MM.1S (cell line): Measurements from ENCODE around the gene SUPT3H.

Experiments used
- DNase-seq: peaks from one replicate; pipeline ENCODE4 v3.0.0-alpha.2; 2015
- H2AFZ ChIP-seq: fragments of 300-600 bp; sonication (generic); 2 replicates; pipeline ENCODE4 v1.6.0; 2016; ENCODE audit warnings: antibody characterized with exemption, low read length
- H3F3A ChIP-seq: fragments of 300-600 bp; sonication (generic); 2 replicates; pipeline ENCODE4 v1.6.1; 2016; ENCODE audit warnings: mild to moderate bottlenecking, antibody characterized with exemption, low read length, moderate library complexity, mixed read lengths; ENCODE audit not compliant: insufficient read depth
- H3K27ac ChIP-seq: fragments of 300-600 bp; sonication (generic); 2 replicates; pipeline ENCODE4 v1.5.1; 2016; ENCODE audit warnings: mild to moderate bottlenecking, low read length
- H3K27me3 ChIP-seq: fragments of 300-600 bp; sonication (generic); replicated peaks from 2 replicates; pipeline ENCODE4 v1.6.0; 2016; ENCODE audit warnings: low read length; ENCODE audit not compliant: insufficient read depth
- H3K36me3 ChIP-seq: fragments of 300-600 bp; sonication (generic); replicated peaks from 2 replicates; pipeline ENCODE4 v1.6.1; 2016; ENCODE audit warnings: mild to moderate bottlenecking, low read length, mixed read lengths; ENCODE audit not compliant: insufficient read depth
- H3K4me1 ChIP-seq: fragments of 300-600 bp; sonication (generic); 2 replicates; pipeline ENCODE4 v1.6.1; 2016; ENCODE audit warnings: low read length, mixed read lengths
- H3K4me2 ChIP-seq: fragments of 300-600 bp; sonication (generic); 2 replicates; pipeline ENCODE4 v1.6.0; 2016; ENCODE audit warnings: low read depth, low read length
- H3K4me3 ChIP-seq: fragments of 300-600 bp; sonication (generic); 2 replicates; pipeline ENCODE4 v1.5.1; 2016; ENCODE audit warnings: low read length, mixed read lengths
- H3K79me2 ChIP-seq: fragments of 300-600 bp; sonication (generic); 2 replicates; pipeline ENCODE4 v1.6.1; 2016; ENCODE audit warnings: mixed run types, low read length, mixed read lengths
- H3K9ac ChIP-seq: fragments of 300-600 bp; sonication (generic); 2 replicates; pipeline ENCODE4 v1.6.1; 2016; ENCODE audit warnings: low read length, mixed read lengths
- H3K9me2 ChIP-seq: fragments of 300-600 bp; sonication (generic); replicated peaks from 2 replicates; pipeline ENCODE4 v1.6.1; 2016; ENCODE audit warnings: mild to moderate bottlenecking, low read length, mixed read lengths; ENCODE audit not compliant: insufficient read depth
- H3K9me3 ChIP-seq: fragments of 300-600 bp; sonication (generic); replicated peaks from 2 replicates; pipeline ENCODE4 v1.6.1; 2016; ENCODE audit warnings: mild to moderate bottlenecking, low read length, mixed read lengths; ENCODE audit not compliant: insufficient read depth
- H4K20me1 ChIP-seq: fragments of 300-600 bp; sonication (generic); 2 replicates; pipeline ENCODE4 v1.6.1; 2016; ENCODE audit warnings: mild to moderate bottlenecking, low read length, moderate library complexity, mixed read lengths; ENCODE audit not compliant: insufficient read depth
- CTCF ChIP-seq: fragments of 300-600 bp; sonication (generic); IDR thresholded peaks from 2 replicates; pipeline ENCODE4 v1.5.1; 2016; ENCODE audit warnings: antibody characterized with exemption, low read length, mixed read lengths
- EZH2 ChIP-seq: fragments of 300-600 bp; sonication (generic); optimal IDR thresholded peaks from 2 replicates; pipeline ENCODE3; 2017; ENCODE audit warnings: low read depth, mild to moderate bottlenecking, antibody characterized with exemption, low read length, mixed read lengths
- EZH2phosphoT487 ChIP-seq: fragments of 300-600 bp; sonication (generic); IDR thresholded peaks from 2 replicates; pipeline ENCODE4 v1.6.1; 2018; ENCODE audit warnings: antibody characterized with exemption, low read length

Gene SUPT3H

GRCh38 chr6:45226081-45226480 lies 151.7 kb downstream of the SUPT3H start:
- H3K4me2 ChIP-seq: no peak overlapping the region
- H3K4me1 ChIP-seq: no peaks in the 10 kb centered on the region
- H3K9me3 ChIP-seq: no peaks in the 10 kb centered on the region
- H3K27ac ChIP-seq: no peak overlapping the region
- no peaks in the 10 kb centered on the region for H3F3A ChIP-seq
- H2AFZ ChIP-seq: no peak overlapping the region
- no peaks in the 10 kb centered on the region for H3K79me2 ChIP-seq
- H3K4me3 ChIP-seq: no peak overlapping the region
- no peaks in the 10 kb centered on the region for H3K27me3 ChIP-seq
- DNase-seq: no peak
- TF ChIP-seq CTCF (no peak), EZH2 (no peak), EZH2phosphoT487 (no peak)
- no peaks in the 10 kb centered on the region for H3K36me3 ChIP-seq
- no peaks in the 10 kb centered on the region for H3K9me2 ChIP-seq
- no peaks in the 10 kb centered on the region for H4K20me1 ChIP-seq
- H3K9ac ChIP-seq: no peak overlapping the region

- Histone ChIP-seq H3K4me3 (no peak overlapping the region), H3K27me3 (no peaks in the 10 kb centered on the region), H3F3A (no peaks in the 10 kb centered on the region), H3K79me2 (no peaks in the 10 kb centered on the region), H3K9me2 (no peaks in the 10 kb centered on the region), H4K20me1 (no peaks in the 10 kb centered on the region), H3K27ac (no peak overlapping the region), H3K9ac (no peak overlapping the region), H3K4me2 (no peak overlapping the region), H3K36me3 (no peaks in the 10 kb centered on the region), H2AFZ (no peak overlapping the region), H3K9me3 (no peaks in the 10 kb centered on the region), H3K4me1 (no peaks in the 10 kb centered on the region)
- no peak for DNase-seq
- TF ChIP-seq EZH2phosphoT487 (no peak), CTCF (no peak)
These were observed 155.4 kb downstream of the SUPT3H start for GRCh38 chr6:45222380-45222779.

- H3K27ac ChIP-seq: no peak overlapping the region
- H2AFZ ChIP-seq: no peak overlapping the region
- TF ChIP-seq EZH2 (no peak), EZH2phosphoT487 (no peak), CTCF (no peak)
- DNase-seq: no peak
- no peak overlapping the region for H3K4me2 ChIP-seq
- H3K9me2 ChIP-seq: no peaks in the 10 kb centered on the region
- H3K4me3 ChIP-seq: no peak overlapping the region
- no peaks in the 10 kb centered on the region for H3F3A ChIP-seq
- no peaks in the 10 kb centered on the region for H3K36me3 ChIP-seq
- H4K20me1 ChIP-seq: no peaks in the 10 kb centered on the region
- H3K9ac ChIP-seq: no peak overlapping the region
- H3K4me1 ChIP-seq: no peaks in the 10 kb centered on the region
- H3K79me2 ChIP-seq: no peaks in the 10 kb centered on the region
- H3K9me3 ChIP-seq: no peaks in the 10 kb centered on the region
- no peaks in the 10 kb centered on the region for H3K27me3 ChIP-seq
These were observed 162.0 kb downstream of the SUPT3H start for GRCh38 chr6:45215759-45216158.
